Panc1 (cell line): ENCODE data around the gene ADGRB3.

Experiments
- POLR2AphosphoS5 ChIP-seq: IDR thresholded peaks from 2 replicates; pipeline ENCODE4 v1.6.1; 2012; ENCODE audit warnings: mild to moderate bottlenecking, low read depth, low read length, moderate library complexity
- SIN3A ChIP-seq: IDR thresholded peaks from 2 replicates; pipeline ENCODE4 v1.6.1; 2012; ENCODE audit warnings: low read depth, mild to moderate bottlenecking, low read length, moderate library complexity, borderline replicate concordance; ENCODE audit not compliant: insufficient read depth
- TCF7L2 ChIP-seq: IDR thresholded peaks from 2 replicates; pipeline ENCODE4 v1.6.1; 2011; ENCODE audit warnings: mild to moderate bottlenecking, low read depth, low read length, inconsistent platforms
- TF ChIP-seq, protein P1 (sequence below): fragments of 450-650 bp; IDR thresholded peaks from 2 replicates; pipeline ENCODE4 v1.5.1; 2017; ENCODE audit warnings: mild to moderate bottlenecking
- TF ChIP-seq, protein P2 (sequence below), 2 experiments: IDR thresholded peaks; 2 replicates each; pipeline ENCODE4 v1.6.1; 2011 to 2012; ENCODE audit warnings: low read depth in 2 of 2, control low read depth in 1 of 2, low read length in 1 of 2, mild to moderate bottlenecking in 1 of 2, moderate library complexity in 1 of 2; ENCODE audit not compliant: insufficient read depth in 1 of 2

DNA sequence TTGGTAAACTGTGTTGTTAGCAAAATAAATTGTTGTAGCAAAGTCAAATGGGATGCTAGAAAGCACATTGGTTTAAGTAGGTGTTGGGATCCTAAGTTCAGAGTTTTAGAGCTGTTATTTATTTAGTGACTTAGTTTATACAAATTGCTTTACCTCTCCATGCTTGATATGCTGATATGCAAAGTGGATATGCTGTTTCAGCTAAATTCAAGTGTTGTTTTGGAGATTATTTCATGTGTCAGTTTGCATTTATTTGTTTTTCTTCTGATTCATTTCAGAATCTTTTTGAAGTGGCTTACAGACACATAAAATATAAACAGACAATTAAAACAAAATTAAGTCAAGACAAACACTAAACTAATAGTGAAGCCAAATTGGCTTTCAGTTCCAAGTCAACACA, 203.5 kb downstream of the ADGRB3 start:
- TF ChIP-seq, protein P1, sequence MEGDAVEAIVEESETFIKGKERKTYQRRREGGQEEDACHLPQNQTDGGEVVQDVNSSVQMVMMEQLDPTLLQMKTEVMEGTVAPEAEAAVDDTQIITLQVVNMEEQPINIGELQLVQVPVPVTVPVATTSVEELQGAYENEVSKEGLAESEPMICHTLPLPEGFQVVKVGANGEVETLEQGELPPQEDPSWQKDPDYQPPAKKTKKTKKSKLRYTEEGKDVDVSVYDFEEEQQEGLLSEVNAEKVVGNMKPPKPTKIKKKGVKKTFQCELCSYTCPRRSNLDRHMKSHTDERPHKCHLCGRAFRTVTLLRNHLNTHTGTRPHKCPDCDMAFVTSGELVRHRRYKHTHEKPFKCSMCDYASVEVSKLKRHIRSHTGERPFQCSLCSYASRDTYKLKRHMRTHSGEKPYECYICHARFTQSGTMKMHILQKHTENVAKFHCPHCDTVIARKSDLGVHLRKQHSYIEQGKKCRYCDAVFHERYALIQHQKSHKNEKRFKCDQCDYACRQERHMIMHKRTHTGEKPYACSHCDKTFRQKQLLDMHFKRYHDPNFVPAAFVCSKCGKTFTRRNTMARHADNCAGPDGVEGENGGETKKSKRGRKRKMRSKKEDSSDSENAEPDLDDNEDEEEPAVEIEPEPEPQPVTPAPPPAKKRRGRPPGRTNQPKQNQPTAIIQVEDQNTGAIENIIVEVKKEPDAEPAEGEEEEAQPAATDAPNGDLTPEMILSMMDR, result no peak
- TF ChIP-seq POLR2AphosphoS5, result no peak
- TF ChIP-seq SIN3A, result no peak
- TF ChIP-seq TCF7L2, result no peak
- TF ChIP-seq, protein P2, sequence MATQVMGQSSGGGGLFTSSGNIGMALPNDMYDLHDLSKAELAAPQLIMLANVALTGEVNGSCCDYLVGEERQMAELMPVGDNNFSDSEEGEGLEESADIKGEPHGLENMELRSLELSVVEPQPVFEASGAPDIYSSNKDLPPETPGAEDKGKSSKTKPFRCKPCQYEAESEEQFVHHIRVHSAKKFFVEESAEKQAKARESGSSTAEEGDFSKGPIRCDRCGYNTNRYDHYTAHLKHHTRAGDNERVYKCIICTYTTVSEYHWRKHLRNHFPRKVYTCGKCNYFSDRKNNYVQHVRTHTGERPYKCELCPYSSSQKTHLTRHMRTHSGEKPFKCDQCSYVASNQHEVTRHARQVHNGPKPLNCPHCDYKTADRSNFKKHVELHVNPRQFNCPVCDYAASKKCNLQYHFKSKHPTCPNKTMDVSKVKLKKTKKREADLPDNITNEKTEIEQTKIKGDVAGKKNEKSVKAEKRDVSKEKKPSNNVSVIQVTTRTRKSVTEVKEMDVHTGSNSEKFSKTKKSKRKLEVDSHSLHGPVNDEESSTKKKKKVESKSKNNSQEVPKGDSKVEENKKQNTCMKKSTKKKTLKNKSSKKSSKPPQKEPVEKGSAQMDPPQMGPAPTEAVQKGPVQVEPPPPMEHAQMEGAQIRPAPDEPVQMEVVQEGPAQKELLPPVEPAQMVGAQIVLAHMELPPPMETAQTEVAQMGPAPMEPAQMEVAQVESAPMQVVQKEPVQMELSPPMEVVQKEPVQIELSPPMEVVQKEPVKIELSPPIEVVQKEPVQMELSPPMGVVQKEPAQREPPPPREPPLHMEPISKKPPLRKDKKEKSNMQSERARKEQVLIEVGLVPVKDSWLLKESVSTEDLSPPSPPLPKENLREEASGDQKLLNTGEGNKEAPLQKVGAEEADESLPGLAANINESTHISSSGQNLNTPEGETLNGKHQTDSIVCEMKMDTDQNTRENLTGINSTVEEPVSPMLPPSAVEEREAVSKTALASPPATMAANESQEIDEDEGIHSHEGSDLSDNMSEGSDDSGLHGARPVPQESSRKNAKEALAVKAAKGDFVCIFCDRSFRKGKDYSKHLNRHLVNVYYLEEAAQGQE (IDR thresholded peaks at IDR 0.05; ENCODE audit: insufficient read depth in 1 of 2, low read depth in 2 of 2, low read length in 1 of 2), result no peak
